22Rv1 (cell line): ENCODE measurements around the gene LHFPL4.

Source experiments
- CTCF ChIP-seq: fragments of 450-650 bp; IDR thresholded peaks from 2 replicates; pipeline ENCODE4 v1.5.1; 2017; ENCODE audit warnings: mild to moderate bottlenecking
- ZFX ChIP-seq: fragments of 450-650 bp; IDR thresholded peaks from 2 replicates; pipeline ENCODE4 v1.6.1; 2017; ENCODE audit warnings: antibody characterized with exemption, borderline replicate concordance

GRCh38 chr3:9450991-9451390 is 102.6 kb downstream of the LHFPL4 start:
- no peak for TF ChIP-seq CTCF
- TF ChIP-seq ZFX: no peak
